Activated CD4-positive, alpha-beta T cell treated with anti-CD3 and anti-CD28 coated beads, Interleukin-2, Interleukin-4, amounts not matched to agents 100 ng/mL and 50 ng/mL, durations not matched to agents 16 hours and 8 hours (primary cell): ENCODE data around the gene HIRIP3.

Source experiments
- DNase-seq: peaks from one replicate; pipeline ENCODE4 v3.0.0-alpha.2; 2020; ENCODE audit warnings: low spot score

HIRIP3 gene

GRCh38 chr16:29996766-29997250 is 1.4 kb upstream of the HIRIP3 start:
- DNase-seq, result no peak

GRCh38 chr16:29995911-29996765 is 721 bp upstream of the HIRIP3 start, which contains the start of gene INO80E:
Gene INO80E, plus strand, starts transcription at chr16:29996241. Its CDS starts 70 bp downstream, at chr16:29996311.
- DNase-seq, result peak; percentile 99

- peak; percentile 76 for DNase-seq
Measured at GRCh38 chr16:29994600-29995323, 655 bp downstream of the HIRIP3 start.

- DNase-seq, result no peak
Measured at GRCh38 chr16:29993903-29994599, 1.4 kb downstream of the HIRIP3 start.

- no peak for DNase-seq
Measured at GRCh38 chr16:29993191-29993902, 2.1 kb downstream of the HIRIP3 start.

- no peak for DNase-seq
Measured at GRCh38 chr16:29992344-29992967, 3.0 kb downstream of the HIRIP3 start.

GRCh38 chr16:29991571-29991904 is 3.9 kb downstream of the HIRIP3 start:
- no peak for DNase-seq

GRCh38 chr16:29990883-29991570 is 4.4 kb downstream of the HIRIP3 start:
- no peak for DNase-seq

GRCh38 chr16:29990034-29990433 is 5.4 kb downstream of the HIRIP3 start:
- no peak for DNase-seq

- no peak for DNase-seq
Measured at GRCh38 chr16:29989111-29989858, 6.1 kb downstream of the HIRIP3 start.

- no peak for DNase-seq
Measured at GRCh38 chr16:29988346-29989075, 6.9 kb downstream of the HIRIP3 start.

GRCh38 chr16:29987371-29988085 is 7.9 kb downstream of the HIRIP3 start:
- no peak for DNase-seq

GRCh38 chr16:29986931-29987330 is 8.5 kb downstream of the HIRIP3 start:
- no peak for DNase-seq

- DNase-seq, result no peak
Measured at GRCh38 chr16:29986231-29986630, 9.2 kb downstream of the HIRIP3 start.

GRCh38 chr16:29985271-29985811 is 10.1 kb downstream of the HIRIP3 start:
- no peak for DNase-seq

GRCh38 chr16:29984764-29985147 is 10.7 kb downstream of the HIRIP3 start:
- no peak for DNase-seq

- no peak for DNase-seq
Measured at GRCh38 chr16:29984137-29984763, 11.2 kb downstream of the HIRIP3 start.
